ENCODE measurements around the gene FOXI1.

Gene FOXI1

DNA sequence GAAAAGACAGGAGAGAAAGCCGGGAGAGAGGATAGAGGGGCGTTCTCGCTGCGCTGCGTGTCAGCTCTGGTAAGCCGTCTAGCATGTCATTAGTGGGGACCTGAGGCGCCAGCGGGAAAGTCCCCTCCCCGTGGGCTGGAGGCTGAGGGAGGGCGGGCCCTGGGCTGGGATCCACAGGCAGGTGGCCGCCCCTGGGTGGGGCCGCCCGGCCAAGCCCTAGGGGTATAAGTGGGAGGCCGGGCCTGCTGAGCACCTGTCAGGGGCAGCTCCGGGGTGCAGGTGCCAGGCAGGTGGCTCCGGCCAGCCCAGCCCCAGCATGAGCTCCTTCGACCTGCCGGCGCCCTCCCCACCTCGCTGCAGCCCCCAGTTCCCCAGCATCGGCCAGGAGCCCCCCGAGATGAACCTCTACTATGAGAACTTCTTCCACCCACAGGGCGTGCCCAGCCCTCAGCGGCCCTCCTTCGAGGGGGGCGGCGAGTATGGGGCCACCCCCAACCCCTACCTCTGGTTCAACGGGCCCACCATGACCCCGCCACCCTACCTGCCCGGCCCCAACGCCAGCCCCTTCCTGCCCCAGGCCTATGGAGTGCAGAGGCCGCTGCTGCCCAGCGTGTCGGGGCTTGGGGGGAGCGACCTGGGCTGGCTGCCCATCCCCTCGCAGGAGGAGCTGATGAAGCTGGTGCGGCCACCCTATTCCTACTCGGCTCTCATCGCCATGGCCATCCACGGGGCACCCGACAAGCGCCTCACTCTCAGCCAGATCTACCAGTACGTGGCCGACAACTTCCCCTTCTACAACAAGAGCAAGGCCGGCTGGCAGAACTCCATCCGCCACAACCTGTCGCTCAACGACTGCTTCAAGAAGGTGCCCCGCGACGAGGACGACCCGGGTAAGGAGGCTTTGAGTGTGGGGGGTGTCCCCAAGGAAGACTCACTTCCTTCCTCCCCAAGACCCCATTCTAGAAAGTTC lies at the start of gene FOXI1:
Gene FOXI1, plus strand, starts transcription at position 256 of the 970 bp plus-strand sequence. Its CDS starts 61 bp downstream, at position 317.
- no peak for DNase-seq

DNA sequence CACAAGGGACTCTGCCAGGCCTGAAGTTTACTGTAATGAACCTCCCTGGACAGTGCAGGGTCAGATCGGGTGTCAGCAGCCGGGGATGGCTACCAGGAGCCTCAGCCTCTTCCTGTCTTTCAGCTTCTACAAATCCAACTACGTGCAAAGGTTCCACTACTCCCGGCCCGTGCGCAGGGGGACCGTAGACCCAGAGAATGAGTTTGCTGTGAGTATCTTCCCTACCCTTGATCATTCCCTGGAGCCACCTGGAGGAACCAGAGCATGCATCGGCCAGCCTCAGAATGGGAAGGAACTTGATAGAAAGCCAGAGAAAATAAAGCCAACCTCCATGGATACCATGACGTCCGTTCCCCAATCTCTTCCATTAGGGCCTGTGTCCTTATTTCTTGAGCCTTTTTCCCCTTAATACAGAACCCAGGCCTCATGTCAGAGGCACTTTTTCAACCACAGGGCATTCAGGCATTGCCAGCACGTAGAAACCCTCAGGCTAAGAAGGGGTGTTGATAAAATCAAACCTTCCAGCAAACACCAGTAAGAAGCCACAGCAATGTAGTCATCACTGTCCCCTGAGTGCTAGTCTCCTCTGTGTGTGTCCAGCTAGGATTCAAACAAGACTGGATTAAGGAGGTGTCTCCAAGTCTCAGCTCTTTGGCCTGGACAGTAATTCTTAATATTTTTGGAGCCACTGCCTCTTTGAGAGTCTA lies 49.0 kb upstream of the FOXI1 start:
- no peak for DNase-seq

DNA sequence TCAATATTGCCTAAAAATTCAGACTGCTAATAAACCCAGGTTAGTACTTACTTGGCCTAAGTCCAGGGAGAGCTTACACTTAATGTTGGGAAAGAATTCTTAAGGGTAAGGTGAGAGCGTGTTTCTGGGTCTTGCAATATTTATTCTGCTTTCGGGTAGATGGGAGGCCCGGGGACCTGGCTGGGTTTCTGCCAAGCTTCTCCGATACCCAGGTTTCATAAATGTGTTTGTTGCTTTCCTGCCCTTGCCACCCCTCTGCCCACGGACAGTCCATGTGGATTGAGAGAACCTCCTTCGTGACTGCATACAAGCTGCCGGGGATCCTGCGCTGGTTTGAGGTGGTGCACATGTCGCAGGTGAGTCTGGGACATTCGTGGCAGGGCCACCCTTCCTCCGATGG lies 48.4 kb upstream of the FOXI1 start:
- no peak for DNase-seq

DNA sequence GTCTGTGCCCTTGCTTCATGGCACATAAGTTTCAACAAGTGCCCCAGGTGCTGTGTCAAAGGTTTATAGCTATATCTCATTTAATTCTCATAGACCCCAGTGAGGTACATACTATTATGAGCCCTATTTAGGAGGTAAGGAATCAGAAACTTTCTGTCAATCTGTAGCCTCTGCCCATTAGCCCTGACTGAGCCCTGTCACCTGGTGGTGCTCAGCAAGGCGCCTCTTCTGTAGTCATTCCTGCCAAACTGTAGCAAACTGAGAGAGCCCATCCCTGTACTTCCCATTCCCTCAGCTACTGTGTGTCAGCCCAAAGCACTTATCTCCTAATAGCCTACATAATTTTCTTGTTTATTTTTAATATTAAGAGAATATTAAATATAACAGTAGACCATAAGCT lies 46.5 kb upstream of the FOXI1 start:
- no peak for DNase-seq

DNA sequence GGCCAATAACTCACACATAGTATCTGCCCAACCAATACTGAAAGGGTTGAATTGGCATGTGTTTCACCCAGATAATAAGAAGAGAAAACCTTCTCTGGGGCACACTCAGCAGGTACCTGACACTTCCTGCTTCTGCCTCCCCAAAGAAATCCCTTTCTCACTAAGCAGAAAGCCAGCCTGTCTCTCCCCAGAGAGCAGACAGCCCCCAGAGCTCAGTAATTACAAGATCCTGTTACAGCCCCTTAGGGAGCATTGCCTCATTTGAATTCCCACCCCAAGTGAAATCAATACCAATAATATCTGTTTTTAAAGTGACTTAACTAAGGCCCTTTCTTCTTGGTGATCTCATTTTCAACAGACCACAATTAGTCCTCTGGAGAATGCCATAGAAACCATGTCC lies 38.5 kb upstream of the FOXI1 start:
- no peak for DNase-seq

DNA sequence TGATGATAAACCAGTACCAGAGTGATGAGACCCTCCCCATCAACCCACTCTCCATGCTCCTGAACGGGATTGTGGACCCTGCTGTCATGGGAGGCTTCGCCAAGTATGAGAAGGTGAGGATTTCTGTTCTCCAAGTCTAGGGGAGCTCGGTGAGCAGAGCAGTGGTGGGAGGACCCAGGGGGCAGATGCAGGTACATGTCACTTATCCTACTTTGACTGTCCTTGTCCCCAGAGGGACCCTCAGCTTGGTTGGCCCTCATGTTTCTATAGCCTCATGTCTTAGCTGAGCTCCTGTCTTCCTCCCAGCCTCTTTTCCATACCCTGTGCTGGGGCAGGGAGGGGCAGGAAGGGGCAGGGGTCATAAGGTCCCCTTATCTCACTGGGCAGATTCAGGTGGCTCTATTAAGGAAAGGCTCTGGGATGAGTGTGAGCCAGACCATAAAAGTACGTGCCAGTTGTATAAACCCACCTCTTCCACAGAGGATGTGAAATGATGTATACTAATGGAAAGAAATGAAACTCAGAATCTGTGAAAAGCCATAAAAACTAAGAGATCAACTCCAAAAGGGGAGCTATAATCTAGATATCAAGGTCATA lies 38.0 kb upstream of the FOXI1 start:
- DNase-seq, result no peak

DNA sequence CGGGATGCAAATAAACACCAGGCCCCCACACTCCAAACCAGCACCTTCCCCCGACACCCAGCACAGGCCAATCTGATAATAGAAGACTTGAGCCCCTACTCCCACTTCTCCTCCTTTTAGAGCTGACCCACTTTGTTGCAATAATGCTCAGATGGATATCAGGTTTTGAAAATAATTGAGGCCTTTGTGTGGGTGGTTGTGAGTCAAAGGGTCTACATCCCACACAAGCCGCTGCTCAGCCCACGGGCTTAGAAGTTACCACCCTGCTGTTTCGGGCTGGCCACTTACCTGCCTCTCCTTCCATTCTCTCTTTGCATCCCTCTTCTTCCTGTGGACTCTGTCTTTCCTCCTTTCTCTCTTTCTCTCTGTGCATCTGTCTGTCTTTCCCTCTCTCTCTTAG lies 36.2 kb upstream of the FOXI1 start:
- DNase-seq, result no peak

DNA sequence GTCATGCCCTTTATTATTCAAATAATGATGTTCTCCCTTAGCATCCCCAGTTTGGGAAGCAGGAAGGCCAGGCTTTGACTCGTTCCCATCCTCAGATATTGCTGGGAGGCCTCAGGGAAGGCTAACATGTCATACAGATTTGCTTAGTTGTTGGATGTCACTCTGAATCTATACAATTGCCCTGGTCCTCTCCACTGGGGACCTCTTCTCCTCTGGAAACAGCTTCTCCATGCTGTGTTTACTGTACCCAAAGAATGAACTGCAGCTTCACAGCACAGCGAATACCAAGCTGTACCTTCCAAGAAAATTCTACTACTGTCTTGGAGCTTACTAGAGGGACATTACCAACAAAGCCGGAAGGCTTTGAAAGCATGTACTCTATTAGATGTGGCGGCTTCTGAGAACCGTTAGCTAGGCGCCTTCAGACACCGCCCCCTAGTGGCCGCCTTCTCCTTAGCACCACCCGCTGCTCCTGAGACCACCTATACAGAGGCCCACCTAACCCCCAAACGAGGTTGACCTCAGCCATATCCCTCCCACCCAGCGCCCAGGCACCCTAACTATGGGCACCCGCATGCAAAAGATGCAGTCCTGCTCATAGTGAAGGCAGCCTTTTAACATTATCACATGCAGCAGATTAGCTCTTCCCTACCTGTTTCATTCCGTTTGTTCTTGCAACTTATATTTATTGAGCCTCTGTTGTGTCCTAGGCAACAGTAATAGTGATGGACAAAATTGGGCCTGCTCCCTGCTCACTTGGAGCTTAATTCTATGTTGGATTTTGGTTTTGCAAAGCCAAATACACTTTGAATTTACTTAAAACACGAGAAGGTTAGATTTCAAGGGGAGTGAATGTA lies 34.9 kb upstream of the FOXI1 start:
- no peak for DNase-seq

DNA sequence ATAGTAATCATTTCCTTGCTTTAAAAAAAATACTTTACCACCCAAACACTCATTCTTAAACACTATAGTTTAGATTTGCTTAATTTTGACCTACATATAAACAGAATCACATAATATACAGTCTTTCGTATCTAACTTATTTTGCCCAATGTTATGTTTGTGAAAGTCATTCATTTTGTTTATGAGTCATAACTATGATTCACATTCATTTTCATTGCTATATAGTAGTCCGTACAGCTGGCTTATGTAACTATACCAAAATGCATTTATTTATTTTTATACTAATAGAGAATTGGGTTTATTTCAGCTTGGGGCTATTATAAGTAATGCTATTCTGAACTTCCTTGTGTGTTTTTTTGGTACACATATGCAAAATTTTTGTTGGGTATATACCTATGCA lies 33.9 kb upstream of the FOXI1 start:
- no peak for DNase-seq

DNA sequence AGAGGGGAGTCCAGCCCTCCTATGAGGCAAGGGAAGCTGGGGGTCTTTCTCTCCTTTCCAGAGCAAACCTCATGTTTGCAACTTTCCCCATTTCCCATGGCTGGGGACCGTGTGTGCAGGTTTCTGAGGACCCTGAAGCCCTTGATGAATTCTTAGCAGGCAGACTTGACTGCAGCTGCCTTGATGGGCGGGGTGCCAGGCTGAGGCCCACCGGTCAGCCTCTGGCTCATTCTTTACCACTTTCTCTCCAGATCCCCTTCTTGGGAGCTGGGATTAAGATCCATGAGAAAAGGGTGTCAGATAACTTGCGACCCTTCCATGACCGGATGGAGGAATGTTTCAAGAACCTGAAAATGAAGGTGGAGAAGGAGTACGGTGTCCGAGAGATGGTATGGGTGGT lies 30.0 kb upstream of the FOXI1 start:
- DNase-seq, result no peak

DNA sequence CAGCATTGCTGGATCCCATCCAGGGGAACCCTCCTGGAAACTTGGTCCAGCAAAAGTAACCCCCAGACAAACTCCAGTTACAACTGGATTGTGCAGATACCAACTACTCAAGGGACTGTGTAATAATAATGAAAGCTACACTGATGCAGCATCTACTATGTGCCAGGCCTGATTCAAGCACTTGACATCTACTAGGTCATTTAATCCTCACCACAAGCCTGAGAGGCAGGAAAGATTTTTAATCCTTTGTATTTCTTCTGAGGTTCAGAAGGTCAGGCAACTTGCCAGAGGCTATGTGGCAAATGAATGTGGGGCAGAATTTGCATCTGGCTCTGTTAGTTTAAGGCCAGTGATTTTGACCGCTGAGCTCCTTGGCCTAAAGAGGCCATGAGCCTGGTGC lies 29.5 kb upstream of the FOXI1 start:
- DNase-seq, result no peak

DNA sequence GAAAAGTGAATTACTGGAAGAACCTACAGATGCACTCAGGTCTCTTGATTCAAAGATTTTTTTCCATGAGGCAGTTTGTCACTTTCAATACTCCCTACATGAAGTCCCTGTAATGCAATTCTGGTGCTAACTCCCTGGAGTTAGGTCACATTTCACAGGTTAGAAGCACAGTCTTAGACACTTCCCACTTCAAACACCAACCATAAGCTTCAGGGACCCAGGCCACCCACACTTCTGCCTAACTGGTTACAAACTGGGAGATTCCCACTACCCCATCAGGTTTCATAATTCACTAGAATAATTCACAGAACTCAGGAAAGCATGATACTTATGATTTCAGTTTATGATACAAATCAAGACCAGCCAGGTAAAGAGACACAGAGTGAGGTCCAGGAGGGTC lies 29.0 kb upstream of the FOXI1 start:
- no peak for DNase-seq

DNA sequence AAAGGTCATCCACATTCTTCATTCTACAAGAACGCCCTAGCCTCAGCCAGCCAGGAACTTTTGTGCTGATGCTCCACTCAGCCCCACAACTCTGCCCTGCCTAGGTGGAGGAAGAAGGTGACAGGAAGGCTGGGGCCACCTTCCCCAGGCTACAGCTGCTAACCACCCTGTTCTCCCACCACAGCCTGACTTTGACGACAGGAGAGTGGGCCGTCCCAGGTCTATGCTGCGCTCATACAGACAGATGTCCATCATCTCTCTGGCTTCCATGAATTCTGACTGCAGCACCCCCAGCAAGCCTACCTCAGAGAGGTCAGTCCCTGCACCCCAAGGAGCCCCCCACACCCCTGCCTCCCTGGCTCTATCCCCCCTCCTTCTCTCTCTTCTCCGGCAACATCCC lies 28.2 kb upstream of the FOXI1 start:
- no peak for DNase-seq

DNA sequence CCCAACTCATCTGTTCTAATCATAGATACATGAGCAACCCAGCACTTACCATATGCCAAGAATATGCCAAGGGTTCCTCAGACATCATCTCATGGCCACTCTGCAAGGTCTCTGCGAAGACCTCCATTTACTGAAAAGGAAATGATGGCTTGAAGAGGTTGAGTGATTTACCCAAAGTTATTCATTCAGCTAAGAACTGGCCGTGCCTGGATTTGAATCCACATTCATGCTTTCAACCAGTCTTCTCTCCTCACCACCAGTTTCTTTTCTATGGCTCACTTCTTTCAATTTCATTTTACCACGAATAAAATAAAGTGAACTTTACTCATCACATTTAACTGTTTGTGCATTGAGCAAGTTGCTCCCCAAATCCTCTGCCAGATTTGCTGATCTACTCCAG lies 27.2 kb upstream of the FOXI1 start:
- DNase-seq, result no peak

DNA sequence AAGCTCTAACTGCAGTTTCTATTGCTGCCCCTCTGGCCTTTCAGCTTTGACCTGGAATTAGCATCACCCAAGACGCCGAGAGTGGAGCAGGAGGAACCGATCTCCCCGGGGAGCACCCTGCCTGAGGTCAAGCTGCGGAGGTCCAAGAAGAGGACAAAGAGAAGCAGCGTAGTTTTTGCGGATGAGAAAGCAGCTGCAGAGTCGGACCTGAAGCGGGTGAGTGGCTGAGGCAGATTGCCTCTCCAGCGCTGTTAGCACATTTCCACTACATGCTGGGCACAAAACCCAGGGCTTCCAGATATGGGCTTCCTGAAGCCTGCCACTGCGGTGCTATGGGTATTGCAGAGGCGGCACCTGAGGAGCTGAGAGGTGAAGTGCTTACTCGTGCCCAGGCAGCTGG lies 26.8 kb upstream of the FOXI1 start:
- no peak for DNase-seq

DNA sequence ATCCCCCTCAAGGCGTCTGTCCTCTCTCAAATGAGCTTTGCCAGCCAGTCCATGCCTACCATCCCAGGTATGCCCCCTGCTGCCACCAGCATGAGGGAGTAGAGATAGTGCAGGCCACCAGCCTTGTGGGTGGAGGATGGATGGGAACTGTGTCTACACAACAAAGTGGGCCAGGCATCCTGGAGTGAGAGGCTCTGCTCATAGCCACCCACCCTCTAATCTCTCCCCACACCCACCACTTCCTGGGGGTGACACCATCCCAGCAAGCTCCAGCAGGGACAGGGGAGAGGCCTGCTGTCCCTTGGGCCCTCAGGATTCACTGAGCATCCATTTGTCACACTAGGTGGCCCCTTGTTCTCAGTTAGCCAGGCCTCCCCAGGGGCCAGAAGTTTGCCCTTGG lies 25.5 kb upstream of the FOXI1 start:
- no peak for DNase-seq

DNA sequence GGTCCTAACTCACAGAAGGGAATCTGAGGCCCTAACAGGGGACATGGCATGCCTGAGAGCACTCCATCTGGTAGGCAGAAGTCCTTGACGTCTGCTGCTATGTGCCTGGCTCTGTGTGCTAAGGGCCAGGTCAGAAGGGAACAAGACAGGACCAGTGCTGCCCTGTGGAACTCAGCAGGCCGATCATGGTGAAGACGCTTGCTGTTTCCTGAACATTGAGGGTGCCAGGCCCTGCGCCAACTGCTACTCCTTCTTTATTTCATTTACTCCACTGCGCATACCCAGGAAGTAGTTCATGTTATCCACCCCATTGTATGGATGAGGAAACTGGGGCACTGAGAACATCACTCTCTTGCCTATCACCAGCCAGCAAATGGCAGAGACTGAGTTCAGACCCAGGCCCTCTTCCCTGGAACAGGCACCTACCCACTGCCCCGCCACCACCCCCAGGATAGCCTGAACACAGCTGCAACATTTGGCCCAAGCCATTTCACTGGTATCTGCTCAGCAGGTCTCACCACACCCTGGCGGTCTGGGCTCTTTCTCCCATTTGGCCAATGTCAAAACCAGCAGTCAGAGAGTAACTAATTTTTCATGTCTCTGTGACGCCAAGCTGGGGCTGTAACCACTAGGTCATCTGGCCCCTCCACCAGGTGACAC lies 24.8 kb upstream of the FOXI1 start:
- no peak for DNase-seq

DNA sequence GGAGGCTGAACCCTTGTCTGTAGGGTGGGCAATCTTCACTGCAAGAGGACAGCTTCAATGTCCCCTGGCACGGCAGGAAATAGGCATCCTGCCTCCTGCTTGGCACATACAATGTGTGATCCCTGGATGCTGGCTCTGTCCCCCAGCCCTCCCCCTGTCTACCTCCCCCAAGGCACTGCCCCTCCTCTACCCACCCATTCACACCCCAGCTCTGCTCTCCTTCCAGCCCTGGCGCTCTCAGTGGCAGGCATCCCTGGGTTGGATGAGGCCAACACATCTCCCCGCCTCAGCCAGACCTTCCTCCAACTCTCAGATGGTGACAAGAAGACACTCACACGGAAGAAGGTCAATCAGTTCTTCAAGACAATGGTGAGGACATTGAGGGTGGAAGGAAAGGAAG lies 24.1 kb upstream of the FOXI1 start:
- DNase-seq, result no peak

DNA sequence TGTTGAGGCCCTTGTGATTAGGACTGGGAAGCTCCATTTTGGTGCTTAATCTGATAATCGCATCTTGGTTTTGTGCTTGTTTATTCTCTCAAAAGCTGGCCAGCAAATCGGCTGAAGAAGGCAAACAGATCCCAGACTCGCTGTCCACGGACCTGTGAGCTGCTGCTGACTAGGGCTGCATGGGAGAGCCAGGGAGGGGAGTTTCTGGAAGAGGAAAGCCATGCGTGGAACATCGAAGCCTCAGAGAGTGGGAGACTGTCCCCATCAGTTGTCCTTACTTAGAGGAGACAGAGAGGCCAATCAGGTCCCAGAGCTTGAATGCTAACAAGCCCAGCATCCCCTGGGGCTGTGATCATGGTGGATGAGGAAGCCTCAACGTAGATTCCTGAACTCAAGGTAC lies 23.0 kb upstream of the FOXI1 start:
- DNase-seq, result no peak

DNA sequence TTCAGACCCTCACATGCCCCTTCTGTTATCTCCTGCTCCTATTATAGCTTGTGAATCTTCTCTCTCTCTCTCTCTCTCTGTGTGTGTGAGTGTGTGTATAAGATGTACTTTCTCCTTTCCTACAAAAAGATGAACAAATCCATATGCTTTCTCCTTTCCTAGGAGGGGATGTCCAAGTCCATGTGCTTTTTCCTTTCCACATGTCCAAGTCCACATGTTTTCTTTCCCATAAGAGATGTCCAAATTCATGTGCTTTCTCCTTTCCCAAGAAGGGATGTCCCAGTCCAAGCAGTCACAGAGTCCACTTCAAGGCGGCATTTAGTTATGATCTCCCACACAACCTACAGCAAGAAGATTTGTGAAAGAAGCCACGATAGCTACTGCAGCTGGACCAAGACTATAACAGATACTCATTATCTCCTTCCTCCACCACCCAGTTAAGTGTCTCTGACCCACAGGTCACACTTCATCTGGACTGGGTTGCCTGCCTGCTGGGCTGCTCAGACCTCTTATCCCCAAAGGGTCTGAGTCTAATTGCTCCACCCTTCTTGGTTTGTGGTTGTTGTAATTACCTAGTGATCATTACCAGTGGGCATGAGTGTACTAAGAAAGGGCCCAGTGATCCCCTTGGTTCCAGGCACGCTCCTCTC lies 18.4 kb upstream of the FOXI1 start:
- DNase-seq, result no peak

DNA sequence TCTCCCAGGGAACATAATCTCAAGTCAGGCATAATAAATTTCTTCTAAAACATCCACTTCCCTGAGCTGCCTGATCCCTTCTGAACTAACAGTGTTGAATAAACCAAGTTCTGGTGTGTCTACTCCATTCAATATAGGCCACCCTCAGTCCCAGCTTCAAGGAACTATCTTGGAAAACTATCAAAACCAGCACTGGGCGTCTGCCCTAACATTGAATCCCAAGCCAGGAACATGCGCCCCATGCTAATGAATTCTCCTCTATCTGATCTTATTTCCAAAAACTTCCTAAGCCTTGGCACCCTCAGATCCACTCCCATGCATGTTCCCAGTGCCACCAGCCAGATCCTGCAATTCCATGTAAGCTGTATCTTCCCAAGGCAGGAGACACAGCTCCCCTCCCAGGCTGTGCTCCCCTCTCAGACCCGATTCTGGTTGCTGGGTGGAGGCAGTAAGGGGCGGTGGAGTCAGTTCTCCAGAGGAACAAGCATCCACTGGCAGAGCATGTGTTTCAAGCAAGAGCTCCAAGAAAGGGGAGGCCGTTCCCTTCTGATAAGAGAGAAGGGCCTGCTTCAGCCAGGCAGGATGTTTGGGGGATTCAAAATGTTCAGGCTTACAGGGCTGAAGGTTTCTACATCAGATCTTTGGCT lies 13.1 kb upstream of the FOXI1 start:
- DNase-seq, result no peak
